ENCODE measurements around the gene ATM.

DNA sequence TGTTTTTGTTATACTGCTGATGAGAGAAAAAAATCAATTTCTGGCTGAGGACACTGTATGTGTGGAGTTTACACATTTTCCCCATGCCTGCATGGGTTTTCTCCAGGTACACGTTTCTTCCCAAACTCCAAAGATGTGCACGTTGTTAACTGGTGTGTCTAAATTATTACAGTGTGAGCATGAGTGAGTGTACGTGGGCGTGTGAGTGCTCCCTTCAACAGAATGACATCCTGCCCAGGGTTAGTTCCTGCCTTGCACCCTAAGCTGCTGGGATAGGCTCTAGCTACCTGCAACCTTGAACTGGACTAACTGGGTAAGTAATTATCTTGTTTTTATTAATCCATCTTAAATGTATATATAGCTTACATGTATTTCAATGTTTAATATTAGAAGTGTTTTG lies 5.9 kb upstream of the ATM start:
- TF ChIP-seq, protein P1, sequence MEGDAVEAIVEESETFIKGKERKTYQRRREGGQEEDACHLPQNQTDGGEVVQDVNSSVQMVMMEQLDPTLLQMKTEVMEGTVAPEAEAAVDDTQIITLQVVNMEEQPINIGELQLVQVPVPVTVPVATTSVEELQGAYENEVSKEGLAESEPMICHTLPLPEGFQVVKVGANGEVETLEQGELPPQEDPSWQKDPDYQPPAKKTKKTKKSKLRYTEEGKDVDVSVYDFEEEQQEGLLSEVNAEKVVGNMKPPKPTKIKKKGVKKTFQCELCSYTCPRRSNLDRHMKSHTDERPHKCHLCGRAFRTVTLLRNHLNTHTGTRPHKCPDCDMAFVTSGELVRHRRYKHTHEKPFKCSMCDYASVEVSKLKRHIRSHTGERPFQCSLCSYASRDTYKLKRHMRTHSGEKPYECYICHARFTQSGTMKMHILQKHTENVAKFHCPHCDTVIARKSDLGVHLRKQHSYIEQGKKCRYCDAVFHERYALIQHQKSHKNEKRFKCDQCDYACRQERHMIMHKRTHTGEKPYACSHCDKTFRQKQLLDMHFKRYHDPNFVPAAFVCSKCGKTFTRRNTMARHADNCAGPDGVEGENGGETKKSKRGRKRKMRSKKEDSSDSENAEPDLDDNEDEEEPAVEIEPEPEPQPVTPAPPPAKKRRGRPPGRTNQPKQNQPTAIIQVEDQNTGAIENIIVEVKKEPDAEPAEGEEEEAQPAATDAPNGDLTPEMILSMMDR (IDR thresholded peaks at IDR 0.05): no peak
- TF ChIP-seq EP300 (IDR thresholded peaks at IDR 0.05; ENCODE audit: low read depth): no peak
